BE2C (cell line): Measurements from ENCODE around the gene LBHD1.

Experiments used
- DNase-seq: peaks from one replicate; pipeline ENCODE4 v3.0.0-alpha.2; 2020
- H3K27me3 ChIP-seq: fragments of 250-450 bp; sonication (Bioruptor Pico); 2 replicates; pipeline ENCODE4 v1.5.1; 2020; ENCODE audit warnings: mild to moderate bottlenecking
- H3K36me3 ChIP-seq: fragments of 250-450 bp; sonication (Bioruptor Pico); 2 replicates; pipeline ENCODE4 v1.5.1; 2020; ENCODE audit warnings: mild to moderate bottlenecking
- H3K4me1 ChIP-seq: fragments of 250-450 bp; sonication (Bioruptor Pico); 2 replicates; pipeline ENCODE4 v1.5.1; 2020
- H3K4me3 ChIP-seq: 2 replicates; pipeline ENCODE4 v1.5.1; 2011; ENCODE audit warnings: low read depth, low read length
- H3K9me3 ChIP-seq: fragments of 250-450 bp; sonication (Bioruptor Pico); 2 replicates; pipeline ENCODE4 v1.5.1; 2020
- CTCF ChIP-seq: IDR thresholded peaks from 2 replicates; pipeline ENCODE4 v1.5.1; 2012; ENCODE audit warnings: mild to moderate bottlenecking, low read depth, low read length

Gene LBHD1

DNA sequence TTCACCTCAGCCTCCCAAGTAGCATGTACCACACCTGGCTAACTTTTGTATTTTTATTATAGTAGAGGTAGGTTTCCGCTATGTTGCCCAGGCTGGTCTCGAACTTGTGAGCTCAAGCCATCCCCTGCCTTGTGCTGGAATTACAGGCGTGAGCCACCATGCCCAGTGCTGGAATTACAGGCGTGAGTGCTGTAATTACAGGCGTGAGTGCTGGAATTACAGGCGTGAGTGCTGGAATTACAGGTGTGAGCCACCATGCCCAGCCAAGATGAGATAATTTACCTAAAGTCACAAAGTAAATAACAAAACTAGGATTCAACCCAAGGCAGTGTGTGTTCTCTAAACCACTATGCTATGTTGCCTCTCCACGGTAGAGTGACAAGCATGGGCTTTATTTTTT is 10.5 kb upstream of the LBHD1 start:
- Histone ChIP-seq H3K36me3 (peaks cover under 1% of the 10 kb centered on the region; the same call in 1 of the 2 replicates), H3K27me3 (no peaks in the 10 kb centered on the region), H3K4me3 (no peak overlapping the region), H3K9me3 (no peaks in the 10 kb centered on the region), H3K4me1 (no peaks in the 10 kb centered on the region; the same call in 1 of the 2 replicates)
- TF ChIP-seq CTCF = no peak
- DNase-seq = no peak

- peak; percentile 56 for DNase-seq
Measured at GRCh38 chr11:62680825-62681240, 8.8 kb upstream of the LBHD1 start.

DNA sequence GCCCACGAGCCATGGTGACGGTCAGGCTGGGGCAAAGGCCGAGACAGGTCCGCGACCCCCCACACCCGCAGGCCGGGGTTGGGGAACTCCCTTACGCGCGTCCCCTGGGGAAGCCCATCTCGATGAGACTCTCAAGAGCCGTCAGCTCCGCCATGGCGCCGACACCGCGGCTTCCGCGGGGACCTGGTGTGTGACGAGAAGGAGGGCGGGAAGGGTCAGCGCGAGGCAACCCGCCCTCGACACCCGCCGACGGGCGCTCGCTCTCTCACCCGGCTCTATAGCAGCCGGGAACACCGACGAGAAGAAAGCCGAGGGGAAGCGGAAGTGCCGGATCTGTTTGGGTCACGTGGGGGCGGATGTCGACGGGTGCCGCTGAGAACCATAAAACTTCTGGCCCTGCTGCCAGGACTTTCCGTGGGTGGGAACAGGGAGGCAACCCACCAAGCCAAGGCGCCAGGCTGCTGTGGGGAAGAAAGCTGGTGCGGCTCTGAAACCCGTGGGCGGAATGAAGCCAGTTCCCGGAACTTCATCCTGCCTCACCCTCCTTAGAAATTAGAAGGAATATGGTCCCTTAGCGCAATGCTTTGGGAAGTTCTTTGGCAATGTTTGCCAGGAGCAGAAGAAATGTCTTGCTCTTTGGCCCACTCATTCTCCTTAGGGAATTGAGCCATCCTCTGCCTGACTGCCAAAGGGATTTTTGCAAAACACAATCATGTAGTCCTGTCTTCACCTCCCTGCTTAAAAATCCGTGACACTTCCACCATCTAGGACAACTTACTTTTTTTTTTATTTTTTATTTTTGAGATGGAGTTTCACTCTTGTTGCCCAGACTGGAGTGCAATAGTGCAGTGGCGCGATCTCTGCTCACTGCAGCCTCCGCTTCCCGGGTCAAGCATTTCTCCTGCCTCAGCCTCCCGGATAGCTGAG is 7.0 kb upstream of the LBHD1 start, which contains the start of gene UBXN1:
Gene UBXN1, minus strand, starts transcription at position 304 of the 927 bp plus-strand sequence. Its CDS starts 150 bp downstream, at position 154.
- H3K36me3 ChIP-seq = peaks cover 6% of the 10 kb centered on the region
- H3K4me1 ChIP-seq = no peaks in the 10 kb centered on the region; the same call in 1 of the 2 replicates
- no peaks in the 10 kb centered on the region for H3K9me3 ChIP-seq
- H3K4me3 ChIP-seq = peak within 1 kb of the TSS; percentile 84
- peak; percentile 80 for DNase-seq
- no peak for TF ChIP-seq CTCF
- H3K27me3 ChIP-seq = no peaks in the 10 kb centered on the region

More at GRCh38 chr11:62680825-62681240, 8.8 kb upstream of the LBHD1 start:
- Histone ChIP-seq H3K27me3 (no peaks in the 10 kb centered on the region), H3K4me1 (no peaks in the 10 kb centered on the region; the same call in 1 of the 2 replicates), H3K4me3 (no peak overlapping the region), H3K36me3 (peaks cover 3% of the 10 kb centered on the region; the same call in 1 of the 2 replicates), H3K9me3 (no peaks in the 10 kb centered on the region)
- TF ChIP-seq CTCF = peak; percentile 61

DNA sequence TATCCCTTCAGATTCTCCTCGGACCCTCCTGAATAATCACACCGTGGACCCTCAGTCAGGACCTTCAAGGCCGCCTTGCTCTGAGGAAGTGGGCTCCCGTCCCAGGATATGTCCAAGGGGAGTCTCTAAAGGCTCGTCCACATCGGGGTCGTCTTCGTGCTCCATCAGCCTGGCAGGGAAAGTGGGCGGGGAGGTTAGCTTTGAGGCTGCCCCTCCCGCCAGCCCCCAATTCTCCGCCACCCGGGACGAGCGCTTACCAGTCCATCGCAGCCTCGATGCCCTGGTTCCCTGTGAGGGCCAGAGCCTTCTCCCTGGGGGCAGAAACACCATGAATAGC is 6.3 kb upstream of the LBHD1 start:
- TF ChIP-seq CTCF = no peak
- peak overlapping the region; percentile 84 for H3K4me3 ChIP-seq
- no peaks in the 10 kb centered on the region for H3K27me3 ChIP-seq
- H3K4me1 ChIP-seq = no peaks in the 10 kb centered on the region; the same call in 1 of the 2 replicates
- H3K9me3 ChIP-seq = no peaks in the 10 kb centered on the region
- peaks cover 10% of the 10 kb centered on the region for H3K36me3 ChIP-seq
- DNase-seq = no peak

GRCh38 chr11:62677714-62678113 is 5.6 kb upstream of the LBHD1 start:
- Histone ChIP-seq H3K4me1 (no peaks in the 10 kb centered on the region; the same call in 1 of the 2 replicates), H3K36me3 (peaks cover 10% of the 10 kb centered on the region)
- no peak for TF ChIP-seq CTCF

DNA sequence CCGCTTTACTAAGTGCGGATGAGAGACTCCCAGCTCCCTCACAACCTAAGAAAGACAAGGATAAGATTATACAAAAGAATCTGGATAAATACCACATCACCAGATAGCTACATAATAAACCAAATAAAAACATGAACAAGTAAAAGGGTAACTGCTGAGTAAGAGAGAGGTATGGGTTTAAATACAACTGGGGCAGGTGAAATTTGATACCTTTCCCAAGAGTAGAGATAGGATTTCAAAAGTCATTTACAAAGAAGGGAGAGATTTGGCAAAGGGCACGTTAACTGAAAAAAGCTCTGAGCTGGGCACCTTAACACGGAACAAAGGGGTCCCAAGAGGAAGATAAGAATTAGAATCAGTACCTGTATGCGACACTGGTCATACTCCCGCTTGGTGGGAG is 5.1 kb upstream of the LBHD1 start:
- Histone ChIP-seq H3K4me1 (no peaks in the 10 kb centered on the region; the same call in 1 of the 2 replicates), H3K4me3 (no peak overlapping the region), H3K27me3 (no peaks in the 10 kb centered on the region), H3K36me3 (peaks cover 10% of the 10 kb centered on the region), H3K9me3 (no peaks in the 10 kb centered on the region)
- DNase-seq = no peak
- no peak for TF ChIP-seq CTCF

More at GRCh38 chr11:62677714-62678113, 5.6 kb upstream of the LBHD1 start:
- no peak for DNase-seq
- Histone ChIP-seq H3K27me3 (no peaks in the 10 kb centered on the region), H3K4me3 (peak overlapping the region; percentile 84), H3K9me3 (no peaks in the 10 kb centered on the region)
